Activated T-helper 9 cell treated with anti-CD3 and anti-CD28 coated beads, Interleukin-2, amount 50 U/mL, for 16 hours (primary cell): ENCODE data around the gene ZNF827.

Experiments used
- DNase-seq: peaks from one replicate; pipeline ENCODE4 v3.0.0-alpha.2; 2020; ENCODE audit warnings: low read depth

The ZNF827 gene

DNA sequence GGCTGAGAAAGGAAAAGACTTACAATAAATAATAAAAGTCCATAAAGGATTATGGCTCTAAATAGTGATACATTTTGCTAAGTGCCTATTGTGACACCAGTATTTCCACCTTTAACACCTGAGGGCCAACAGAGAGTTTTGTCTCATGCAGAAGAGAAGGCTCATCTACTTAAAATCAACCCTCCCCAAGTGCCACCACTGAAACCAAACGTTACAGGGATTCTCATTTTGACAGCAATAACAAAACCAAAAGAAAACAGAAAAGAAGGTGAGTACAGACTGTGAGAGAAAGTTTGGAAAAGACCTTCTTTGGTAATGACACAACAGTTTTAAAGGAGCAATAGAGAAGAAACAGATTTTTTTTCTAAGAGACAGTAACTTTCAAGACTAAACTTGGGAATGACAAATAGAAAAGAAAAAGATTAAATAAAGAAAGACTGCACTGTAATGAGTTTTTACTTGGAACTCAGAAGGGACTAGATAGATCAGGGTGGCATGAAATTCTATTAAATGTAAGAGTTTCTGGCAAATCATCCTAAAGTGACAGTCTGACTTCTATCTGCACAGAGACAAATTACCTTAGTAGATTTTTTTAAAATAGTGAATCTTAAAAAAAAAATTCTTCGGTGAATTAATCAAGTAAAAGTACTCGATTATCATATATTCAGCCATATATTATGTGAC lies 109.7 kb downstream of the ZNF827 start:
- DNase-seq: no peak

DNA sequence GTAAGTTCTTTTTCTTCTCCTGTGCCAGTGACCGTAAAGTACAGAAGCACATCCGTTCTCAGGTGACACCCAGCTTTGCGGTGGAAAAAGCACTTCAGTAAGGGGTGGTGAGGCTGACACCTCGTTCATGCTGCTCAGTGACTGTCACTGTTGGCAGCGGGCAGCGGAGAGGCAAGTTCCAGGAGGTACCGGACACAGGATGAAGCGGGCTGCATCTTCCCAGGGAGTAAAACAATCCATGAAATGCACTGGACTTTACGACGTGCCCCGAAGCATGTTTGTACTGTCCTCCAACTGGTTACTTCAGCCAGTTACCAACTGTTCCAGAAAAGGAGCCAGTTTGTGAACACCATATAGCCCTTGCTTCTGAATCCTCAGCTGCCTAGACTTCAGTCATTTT lies 110.7 kb downstream of the ZNF827 start:
- DNase-seq: no peak

DNA sequence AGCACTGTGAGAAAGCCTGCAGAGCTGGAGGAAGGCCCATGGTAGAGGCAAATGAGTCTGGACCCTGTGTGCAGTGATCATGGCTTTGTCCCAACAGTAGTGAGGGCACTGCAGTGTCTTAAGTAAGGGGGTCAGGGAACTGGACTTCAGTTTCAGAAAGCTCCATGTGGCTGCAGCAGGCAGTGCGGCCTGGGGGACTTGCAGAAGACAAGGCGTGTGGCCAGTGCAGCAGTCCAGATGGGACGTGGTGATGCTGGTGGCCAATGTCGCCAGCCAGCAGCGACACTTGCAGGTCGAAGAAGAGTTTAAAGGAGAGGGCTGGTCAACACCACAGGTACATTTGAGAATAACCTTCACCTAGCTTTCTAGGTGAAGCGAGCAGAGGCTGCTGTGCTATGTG lies 113.4 kb downstream of the ZNF827 start:
- no peak for DNase-seq

DNA sequence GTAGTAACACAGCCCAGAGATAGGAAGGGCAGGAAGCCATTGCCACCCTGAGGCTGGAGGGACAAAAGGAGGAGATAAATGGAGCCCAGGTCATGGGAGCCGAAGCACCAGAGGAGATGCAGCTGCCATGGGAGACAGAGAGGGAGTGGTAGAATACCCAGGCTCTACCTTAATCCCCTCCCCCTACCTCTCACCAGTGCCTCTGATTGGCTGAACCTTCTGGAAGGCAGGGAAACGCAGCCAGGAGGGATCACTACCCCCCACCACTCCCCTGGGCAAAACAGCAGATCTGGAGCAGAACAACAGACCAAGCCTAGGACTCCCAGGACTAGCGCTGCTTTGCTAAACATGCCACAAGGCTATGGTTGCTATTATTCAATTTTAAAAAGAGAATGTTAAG lies 114.2 kb downstream of the ZNF827 start:
- no peak for DNase-seq

DNA sequence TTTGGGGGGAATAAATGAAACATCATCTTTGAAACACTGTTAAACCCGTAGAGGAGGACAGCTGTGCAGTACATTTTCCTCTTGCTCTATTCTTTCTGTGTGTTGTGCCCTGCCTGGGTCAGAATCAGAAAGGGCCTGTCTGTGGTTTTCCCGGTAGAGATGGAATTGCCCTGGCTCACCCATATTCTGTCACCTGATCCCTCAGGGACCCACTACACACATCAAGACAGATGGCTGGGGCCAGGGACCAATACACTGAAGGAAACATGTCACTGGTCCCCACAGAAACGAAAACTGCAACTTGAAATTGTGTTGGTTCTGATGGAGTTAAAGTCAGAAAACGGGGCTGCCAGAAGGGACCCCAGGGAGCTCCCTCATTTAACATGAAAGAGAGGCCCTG lies 114.9 kb downstream of the ZNF827 start:
- no peak for DNase-seq

DNA sequence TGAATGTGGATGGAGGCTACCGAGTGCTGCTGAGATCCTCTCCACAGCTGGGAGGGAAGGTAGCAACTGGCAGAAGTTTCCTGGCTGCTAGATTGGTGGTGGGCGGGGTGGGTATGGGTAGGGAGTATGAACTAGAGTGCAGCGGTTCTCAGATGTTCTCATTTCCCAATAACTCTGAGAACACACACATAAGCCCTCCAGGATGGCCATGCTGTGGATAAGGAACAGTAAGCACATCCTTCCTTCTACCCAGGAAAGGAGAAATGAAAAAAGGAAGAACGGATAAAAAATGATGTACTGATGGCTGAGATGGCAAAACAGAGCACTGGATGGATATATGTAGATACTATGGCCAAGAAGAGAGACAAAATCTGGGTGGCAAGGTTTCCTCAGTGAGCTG lies 116.0 kb downstream of the ZNF827 start:
- DNase-seq: no peak

DNA sequence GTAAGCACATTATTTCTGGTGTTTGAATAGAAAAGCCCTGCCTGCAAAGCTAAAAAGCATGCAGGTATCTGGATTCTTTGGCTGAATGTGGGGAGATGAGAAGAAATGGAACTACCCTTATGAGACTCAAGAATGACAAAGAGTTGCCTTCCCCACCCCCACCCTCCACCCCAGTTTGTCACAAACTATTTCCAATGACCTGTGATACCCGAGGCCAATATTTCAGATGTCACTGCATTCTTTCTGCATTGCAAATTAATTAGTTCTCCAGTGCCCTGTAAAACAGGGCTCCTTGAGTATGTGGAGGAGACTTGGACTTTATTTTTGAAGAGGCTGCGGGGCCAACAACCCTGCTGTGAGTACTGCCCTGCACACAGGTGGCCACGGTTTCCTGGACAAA lies 116.4 kb downstream of the ZNF827 start:
- no peak for DNase-seq

DNA sequence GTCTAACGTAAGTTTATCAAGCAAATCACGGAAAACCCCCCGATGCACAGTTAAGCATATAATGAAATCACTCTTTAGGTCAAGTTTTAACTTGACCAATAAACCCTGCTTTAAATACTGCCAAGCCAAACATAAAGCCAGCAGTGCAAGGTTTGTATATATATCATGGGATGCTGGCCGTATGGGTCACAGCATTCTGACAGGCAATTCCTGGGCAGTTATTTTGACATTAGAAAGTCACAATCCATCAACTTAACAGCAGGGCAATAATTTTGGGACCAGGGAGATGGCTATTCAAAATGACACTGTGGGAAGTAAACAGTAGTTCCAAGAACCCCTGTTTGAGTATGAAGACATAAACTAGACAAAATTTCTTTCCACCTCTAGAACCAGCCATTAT lies 116.9 kb downstream of the ZNF827 start:
- DNase-seq: no peak

DNA sequence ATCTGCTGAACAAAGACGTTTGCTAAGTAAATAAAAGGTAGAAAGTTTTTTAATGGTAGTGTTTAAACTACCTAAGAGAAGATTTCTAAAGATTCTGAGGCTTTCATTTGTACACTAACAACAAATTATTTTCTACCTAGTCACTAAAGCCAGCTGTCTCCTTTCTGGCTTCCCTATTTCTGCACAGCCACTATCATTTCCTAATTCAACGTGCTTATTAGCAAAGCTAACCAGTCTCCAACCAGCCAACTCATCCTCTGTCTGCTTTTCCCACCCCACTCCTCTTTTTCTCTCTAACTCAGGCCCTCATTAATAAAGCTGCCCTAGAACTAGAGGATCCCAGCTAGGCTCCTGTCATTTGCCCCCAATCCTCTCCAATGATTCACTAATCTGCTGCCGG lies 118.2 kb downstream of the ZNF827 start:
- DNase-seq: no peak

DNA sequence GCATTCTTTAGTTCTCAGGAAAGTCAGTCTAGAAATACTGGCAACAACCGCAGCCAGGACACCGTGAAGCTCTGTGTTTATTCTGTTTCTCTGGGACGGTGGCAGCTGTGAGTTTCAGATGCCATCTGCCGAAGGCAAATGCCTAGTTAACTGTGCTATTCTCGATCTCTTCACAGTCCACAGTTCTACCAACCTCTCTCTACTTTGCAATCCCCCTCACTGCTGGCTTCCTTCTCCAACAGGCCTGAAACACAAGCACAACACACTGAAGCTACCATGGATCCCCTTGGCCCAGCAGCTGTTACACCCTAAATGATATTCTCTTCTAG lies 118.8 kb downstream of the ZNF827 start:
- no peak for DNase-seq

DNA sequence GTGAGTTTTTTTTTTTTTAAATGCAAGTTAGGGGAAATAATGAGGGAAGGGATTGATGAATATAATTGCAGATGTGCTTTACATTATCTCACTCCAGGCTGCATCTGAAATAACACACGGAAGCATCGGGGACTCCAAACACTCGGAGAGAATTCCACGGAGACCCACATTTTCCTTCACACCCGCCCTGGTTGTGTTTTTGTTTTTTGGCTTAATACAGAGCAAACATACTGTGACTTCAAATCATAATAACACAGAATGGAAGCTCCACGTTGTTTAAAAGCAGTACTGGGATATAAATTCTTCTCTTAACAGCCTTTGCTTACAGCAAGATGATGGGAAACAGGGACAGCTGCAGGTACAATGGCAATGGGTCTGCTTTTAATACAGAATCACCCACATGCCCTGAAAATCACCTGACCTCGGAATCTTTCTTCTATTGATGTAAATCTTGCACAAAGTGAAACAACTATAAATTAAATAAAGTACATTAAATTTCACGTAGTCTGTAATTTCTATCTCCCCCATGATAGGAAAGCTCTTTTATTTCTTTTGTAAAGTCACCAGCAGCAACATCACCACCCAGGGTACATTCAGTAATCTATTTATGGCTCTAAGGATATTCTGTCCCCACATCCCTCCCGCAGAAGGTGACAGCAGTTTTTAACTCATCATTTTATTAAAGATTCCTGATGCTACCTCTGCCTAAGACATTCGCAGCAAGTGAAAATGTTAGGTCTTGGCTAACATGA lies 119.3 kb downstream of the ZNF827 start:
- DNase-seq: no peak

DNA sequence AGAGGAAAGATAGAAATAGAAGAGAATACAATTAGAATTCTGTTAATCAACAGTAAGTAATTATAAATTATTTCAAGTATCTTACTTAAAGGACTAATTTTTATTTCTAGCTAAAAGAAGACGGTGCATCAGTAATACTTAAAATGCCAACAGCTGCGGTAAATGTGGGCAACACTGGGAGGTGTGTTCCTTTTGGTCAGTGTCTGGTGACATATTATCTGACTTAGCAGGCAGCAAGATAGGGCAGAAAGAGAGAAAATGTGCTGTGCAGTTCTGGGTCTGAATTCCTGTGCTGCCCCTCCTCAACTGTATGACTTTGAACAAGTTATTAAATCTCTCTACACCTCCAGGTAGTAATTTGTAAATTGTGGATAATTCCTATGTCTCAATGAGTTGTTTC lies 120.6 kb downstream of the ZNF827 start:
- no peak for DNase-seq

DNA sequence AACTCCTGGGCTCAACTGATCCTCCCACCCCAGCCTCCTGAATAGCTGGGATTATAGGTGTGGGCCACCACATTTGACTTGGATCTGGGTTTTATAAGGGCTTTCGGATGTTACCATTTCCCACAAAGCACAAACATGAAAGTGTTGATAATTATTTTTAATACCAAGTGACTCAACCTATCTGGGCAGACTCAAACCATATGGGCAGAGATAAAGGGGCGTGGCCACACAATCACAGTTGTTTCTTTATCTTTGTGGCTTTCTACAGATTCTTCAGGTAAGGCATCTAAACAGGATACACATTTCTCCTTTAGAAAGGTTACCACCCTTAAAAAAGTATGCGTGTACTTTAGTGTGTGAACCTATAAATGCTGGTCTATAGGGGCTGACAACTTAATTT lies 122.5 kb downstream of the ZNF827 start:
- DNase-seq: no peak

DNA sequence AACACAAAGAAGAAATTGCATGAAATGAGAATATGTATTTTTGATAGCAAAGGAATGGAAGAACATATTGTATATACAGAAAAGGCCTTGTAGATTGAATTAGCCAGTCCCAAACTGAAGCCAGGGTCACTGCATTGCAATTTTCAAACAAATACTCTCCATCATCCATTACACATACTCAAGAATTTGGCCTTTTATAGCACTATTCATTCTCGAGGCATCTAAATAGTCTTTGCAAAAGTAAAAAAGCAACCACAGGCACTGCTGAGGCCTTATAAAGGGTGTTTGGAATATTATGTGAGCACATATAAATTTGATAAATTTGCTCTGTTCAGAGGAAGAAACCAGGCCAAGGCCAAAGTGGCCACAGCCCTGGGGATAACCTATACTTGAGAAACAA lies 123.0 kb downstream of the ZNF827 start:
- DNase-seq: no peak

DNA sequence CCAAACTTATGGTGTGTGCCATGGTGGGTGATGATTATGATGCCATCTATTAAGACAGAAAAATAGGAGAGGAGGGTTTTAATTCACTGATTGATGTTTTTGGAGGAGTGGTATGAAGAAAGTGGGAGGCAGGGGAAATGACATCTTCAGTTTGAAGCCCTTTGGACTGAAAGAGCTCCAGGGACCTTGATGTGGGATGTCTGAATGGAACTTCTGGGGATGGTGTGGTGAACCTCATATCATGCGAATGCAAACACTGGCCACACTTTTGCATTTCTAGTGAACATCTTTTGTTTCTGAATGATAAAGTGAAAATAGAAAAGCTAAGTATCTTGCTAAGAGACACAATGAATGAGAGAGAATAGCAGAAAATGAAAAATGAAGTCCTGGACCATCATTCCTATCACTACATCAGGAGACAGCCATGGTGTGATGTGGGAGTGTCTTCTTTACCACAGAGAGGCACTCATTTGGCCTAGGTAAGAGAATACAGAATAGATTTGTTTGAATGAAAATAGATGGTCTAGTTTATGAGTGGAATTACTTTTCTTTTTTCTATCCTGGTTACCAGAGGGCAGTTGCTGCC lies 123.5 kb downstream of the ZNF827 start:
- DNase-seq: no peak

DNA sequence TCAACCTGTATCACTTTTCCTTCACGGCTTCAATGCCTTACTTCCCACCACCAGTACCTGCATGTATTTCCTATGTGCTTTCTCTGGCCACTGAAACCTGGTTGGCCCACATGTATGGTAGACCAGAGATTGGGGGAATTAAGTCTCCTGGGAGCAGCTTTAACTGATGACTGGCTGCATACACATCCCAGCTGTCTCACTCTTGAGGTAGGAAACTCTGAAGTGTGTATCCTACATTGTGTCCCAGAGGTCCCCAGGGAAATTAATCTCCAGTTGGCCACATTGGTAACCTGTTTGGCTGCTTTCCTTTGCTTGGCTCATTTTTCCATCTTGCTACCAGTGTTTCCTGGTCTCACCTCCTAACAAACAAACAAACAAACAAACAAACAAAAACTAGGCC lies 124.4 kb downstream of the ZNF827 start:
- DNase-seq: no peak

DNA sequence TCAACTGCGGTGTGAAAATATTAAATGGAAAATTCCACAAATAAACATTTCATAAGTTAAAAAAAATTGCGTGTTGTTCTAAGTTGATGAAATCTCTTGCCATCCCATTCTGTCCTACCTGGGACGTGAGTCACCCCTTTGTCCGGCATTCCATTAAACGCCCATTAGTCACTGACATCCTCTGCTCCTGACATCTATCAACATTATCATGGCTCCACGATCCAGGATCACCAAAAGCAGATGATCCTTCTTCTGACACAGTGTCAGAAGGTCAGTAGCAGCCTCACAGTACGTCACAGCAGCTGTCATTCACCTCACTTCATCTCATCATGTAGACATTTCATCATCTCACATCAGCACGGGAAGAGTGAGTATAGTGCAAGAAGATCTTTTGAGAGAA lies 125.7 kb downstream of the ZNF827 start:
- no peak for DNase-seq

DNA sequence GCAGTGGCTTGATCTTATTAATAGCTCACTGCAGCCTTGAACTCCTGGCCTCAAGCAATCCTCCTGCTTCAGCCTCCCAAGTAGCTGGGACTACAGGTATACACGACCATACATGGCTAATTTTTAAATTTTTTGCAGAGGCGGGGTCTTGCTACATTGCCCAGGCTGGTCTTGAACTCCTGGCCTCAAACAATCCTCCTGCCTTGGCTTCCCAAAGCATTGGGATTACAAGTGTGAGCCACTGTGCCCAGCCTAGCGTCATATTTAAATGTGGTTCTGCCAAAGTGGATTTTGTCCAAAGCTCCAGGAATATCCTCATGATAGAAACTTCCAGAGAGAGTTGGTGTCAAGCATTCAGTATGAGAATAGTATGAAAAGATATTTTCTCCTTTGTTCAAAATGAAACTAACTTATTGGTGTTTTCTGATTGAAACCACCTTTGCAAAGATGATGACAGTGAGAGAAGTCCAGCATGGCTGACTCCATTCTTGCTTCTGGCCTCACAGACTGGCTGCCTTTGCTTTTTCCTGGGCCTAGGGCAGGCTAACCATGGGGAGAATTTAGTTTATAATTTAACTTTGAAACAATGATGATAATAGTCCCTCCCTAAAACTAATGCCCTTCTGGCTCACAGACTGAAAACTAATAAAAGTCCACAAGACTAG lies 129.6 kb downstream of the ZNF827 start:
- no peak for DNase-seq

DNA sequence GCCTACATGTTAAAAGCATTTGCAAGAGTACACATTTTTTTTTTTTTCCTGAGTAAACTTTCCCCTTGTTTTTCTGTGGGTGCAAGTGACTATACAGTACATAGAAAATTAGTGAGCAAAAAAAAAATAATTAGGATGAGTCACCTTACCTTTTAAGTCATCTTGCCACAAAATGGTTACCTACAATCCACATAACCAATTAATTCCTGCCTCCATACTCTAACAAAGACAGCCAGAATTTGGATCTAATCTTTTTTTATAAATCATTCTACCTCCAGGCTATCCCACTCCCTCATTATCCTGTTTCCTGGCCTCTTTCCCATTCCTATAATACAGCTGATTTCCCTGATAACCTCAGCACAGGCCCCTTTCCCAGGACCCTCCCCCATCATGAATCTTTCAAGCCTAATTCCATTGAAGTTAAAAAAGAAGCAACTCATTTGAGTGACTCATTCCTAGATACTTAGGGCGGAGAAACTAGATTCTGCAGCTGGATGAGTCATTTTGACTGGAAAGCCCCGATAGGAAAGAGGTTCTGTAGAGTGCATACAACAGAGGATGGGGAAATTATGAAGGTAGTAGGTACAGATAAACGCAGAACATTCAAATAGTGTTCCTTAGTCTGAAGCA lies 130.5 kb downstream of the ZNF827 start:
- no peak for DNase-seq

DNA sequence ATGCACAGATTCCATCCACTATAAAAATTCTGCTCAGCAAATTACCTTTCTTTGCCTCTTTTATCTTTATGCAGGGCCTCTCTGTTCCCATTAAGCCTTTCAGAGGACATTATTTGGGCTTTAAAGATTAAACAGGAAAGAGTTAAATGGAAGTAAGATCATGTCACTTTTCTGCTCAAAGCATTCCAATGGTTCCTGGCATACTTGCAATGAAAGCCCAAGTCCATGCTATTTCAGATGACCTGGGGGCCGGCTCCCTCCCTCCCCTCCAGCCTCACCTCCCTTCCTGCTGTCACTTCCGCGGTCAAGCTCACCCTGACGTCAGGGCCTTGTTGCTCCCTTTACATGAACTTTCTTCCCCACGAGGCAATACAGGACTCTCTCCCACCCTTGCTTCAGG lies 133.1 kb downstream of the ZNF827 start:
- DNase-seq: no peak

DNA sequence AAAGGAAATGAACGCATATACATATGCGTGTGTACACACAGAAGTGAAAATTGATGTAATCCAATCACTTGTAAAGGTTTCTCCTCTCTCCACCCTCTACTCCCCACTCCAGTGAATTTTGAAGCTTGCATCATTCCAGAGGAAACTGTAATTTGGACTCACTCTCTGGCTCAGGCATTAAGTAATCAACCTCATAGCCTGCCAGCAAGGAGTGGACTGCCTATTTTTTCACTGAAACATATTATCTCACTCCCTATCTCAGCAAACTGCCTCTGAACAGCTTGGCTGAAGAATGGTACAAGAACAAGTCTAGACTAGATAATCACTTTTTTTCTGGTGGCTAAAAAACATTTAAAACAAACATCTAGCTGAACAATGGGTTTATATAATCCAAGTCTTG lies 134.5 kb downstream of the ZNF827 start:
- DNase-seq: no peak

DNA sequence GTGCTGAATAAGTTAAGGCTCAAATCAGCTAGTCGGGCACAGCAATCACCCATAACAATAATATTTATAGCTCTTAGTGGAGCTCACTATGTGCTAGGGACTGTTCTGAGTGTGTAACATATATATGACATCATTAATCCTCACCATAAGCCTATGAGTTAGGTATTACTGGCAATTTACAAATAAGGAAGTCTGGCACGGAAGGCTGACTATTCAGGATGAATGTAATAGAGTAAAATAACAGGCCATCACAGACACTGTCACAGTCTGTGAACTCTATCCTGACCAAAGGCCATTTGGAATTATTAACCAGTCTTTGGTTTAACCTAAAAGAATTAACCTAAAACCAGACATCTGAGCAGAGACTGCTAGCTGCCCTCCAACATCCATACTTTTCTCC lies 139.4 kb downstream of the ZNF827 start:
- no peak for DNase-seq

DNA sequence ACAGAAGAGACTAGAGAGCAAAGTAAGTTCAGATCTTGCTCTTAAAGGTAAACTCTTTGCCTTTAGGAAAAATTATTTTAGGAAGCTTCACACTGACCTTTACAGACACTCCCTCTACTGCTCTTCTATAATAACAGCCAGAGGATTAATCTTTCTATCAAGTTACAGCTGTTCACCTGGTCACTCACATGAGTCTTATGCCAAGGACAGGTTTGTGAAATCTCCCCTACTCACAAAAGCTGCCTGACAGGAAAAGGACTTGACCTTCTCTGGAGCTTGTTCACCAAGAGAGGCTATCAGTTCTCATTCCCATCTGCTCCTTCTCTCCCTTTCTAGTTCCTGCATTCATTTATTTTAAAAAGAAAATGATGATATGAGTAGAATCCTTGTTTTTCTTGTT lies 141.3 kb downstream of the ZNF827 start:
- DNase-seq: no peak
